Parietal lobe (tissue), 2 donors: ENCODE data around the gene DAO. TPM values are rescaled to one million over a fixed set of nuclear protein-coding genes. Genes with fewer than 3 reads are reported as not detected.

Experiments
- small RNA-seq: library from RNA; depleted of rRNA; stranded (forward); fragments of <200 nt; gene quantifications from one replicate; pipeline ENCODE3, GENCODE V24; 2014; ENCODE audit warnings: low replicate concordance
- total RNA-seq: library from RNA; depleted of rRNA; stranded (reverse); fragments of >200 nt; gene quantifications from one replicate; pipeline ENCODE4 v1.2.3, GENCODE V29; 2014

The DAO gene
- total RNA-seq, result not detected

GRCh38 chr12:108879615-108880254, at the start of gene DAO:
DAO (plus strand) TSS chr12:108880092; CDS start chr12:108885007, 4,915 bp downstream.

Small RNA genes within 50 kb of the gene (small RNA-seq; reads per million reads assigned to genes)
- gene MIR619, result not detected
- not detected for gene RNU6-361P

Other genes starting within 250 kb of the DAO start
- 1.6 TPM for gene SELPLG, start 246.2 kb upstream of the DAO start, total RNA-seq
- gene CORO1C, start 148.6 kb upstream of the DAO start, total RNA-seq, result 221 TPM
- 10.6 TPM for gene SSH1, start 22.5 kb upstream of the DAO start, total RNA-seq
- gene SVOP, start 141.0 kb downstream of the DAO start, total RNA-seq, result 45.1 TPM
- 28.8 TPM for gene USP30, start 172.5 kb downstream of the DAO start, total RNA-seq
- gene ALKBH2, start 213.4 kb downstream of the DAO start, total RNA-seq, result 21.6 TPM
- 25.4 TPM for gene UNG, start 217.5 kb downstream of the DAO start, total RNA-seq
- gene ACACB, start 236.5 kb downstream of the DAO start, total RNA-seq, result 9.7 TPM